OCI-M2 (cell line): ENCODE results near the gene OR2S2.
A peak's percentile ranks its signal among the peaks of the same experiment; 100 is the strongest.
"Not testable (repeated sequence)": the region's sequence is repeated elsewhere in the genome, so short reads cannot be mapped to it uniquely, and the experiment has no call there.

Experiments
- DNase-seq: peaks from one replicate; lab custom pipeline; 2025; ENCODE audit not compliant: unreplicated experiment; lab: John Stamatoyannopoulos, UW

OR2S2 gene

DNA sequence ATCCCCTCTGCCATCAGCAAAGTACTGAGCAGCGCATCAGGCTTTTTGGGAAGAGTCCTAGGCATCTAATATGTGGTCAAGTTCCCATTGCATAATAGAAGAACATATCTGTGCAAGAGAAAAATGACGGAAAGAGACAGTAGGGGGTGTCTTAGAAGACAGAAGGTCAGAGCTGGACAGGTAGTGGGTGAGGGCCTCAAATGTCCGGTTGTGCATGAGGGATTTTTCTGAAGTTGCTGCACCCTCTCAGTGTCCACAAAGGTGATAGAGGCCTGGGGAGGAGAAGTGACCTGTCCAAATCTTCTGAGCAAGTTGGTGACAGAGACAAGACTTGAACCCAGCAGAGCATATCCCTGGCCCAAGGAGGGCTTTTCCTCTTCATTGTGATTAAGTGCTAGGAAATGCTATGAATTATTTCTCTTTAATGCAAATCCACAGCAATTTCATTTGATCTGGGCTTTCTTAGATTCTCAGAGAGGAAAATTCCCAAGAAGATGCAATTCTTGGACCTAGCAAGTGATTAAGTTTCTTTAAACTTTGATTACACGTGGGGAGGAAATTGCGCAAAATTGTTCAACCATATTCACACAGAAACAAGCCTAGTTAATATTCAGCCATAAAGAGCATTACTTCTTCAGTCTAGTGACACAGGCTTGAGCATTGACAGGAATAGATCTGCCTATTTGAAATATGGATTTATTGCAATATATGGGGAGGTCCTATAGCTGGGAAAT lies at the start of gene OR2S2:
OR2S2 (minus strand) TSS at position 51 of the 734 bp plus-strand sequence. CDS start 56 bp downstream, outside the sequence.
- no peak for DNase-seq

GRCh38 chr9:36007316-36007708 lies 49.4 kb upstream of the OR2S2 start:
- no peak for DNase-seq

- DNase-seq: peak; percentile 17
Observed at GRCh38 chr9:36006549-36007315, 48.8 kb upstream of the OR2S2 start.

GRCh38 chr9:36005891-36006290 lies 47.9 kb upstream of the OR2S2 start:
- no peak for DNase-seq

- no peak for DNase-seq
Observed at GRCh38 chr9:35998333-35998732, 40.4 kb upstream of the OR2S2 start.

- not testable (repeated sequence) for DNase-seq
Observed at GRCh38 chr9:35997016-35997415, 39.1 kb upstream of the OR2S2 start.

DNA sequence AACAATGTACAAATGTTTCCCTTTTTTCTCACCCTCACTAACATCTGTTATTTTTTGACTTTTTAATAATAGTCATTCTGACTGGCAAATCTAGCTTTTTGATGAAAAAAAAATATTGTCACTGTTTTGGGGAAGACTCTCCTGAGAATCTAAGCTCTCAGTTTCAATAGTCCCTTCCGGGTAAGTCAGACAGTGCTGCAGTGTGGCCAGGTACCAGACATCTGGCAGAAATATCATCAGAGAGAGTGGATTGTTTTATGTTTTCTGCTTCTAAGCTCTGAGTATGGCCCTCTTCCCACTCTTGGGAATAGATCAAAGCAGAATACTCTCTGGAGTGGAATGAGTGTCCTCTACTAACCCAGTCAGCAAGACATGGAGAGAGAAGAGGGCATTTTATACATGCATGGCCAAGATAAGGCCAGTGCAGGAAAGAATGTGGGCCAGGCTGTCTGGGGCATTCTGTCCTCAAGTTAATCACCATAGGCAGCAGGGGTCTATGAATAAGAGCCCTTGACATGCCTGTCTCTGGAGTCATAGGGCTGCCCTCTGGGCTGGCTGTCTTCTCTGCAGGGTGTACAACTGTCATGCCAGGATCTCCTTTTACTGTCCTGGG lies 38.5 kb upstream of the OR2S2 start:
- no peak for DNase-seq

DNA sequence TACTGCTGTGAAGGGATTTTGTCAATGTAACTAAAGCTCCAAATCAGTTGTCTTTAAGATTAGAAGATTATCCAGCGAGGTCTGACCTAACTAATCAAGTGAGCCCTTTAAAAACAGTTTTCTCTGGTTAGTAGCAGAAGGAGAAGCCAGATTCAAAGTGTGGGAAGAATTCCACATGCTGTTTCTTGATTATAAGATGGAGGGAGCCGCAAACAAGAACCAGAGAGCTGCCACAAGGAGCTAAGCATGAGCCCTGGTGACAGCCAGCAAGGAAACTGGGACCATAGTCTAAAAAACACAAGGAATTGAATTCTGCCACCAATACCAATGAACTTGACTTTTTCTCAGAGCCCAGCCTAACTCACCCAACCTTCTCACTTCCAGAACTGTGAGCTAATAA lies 37.0 kb upstream of the OR2S2 start:
- no peak for DNase-seq

DNA sequence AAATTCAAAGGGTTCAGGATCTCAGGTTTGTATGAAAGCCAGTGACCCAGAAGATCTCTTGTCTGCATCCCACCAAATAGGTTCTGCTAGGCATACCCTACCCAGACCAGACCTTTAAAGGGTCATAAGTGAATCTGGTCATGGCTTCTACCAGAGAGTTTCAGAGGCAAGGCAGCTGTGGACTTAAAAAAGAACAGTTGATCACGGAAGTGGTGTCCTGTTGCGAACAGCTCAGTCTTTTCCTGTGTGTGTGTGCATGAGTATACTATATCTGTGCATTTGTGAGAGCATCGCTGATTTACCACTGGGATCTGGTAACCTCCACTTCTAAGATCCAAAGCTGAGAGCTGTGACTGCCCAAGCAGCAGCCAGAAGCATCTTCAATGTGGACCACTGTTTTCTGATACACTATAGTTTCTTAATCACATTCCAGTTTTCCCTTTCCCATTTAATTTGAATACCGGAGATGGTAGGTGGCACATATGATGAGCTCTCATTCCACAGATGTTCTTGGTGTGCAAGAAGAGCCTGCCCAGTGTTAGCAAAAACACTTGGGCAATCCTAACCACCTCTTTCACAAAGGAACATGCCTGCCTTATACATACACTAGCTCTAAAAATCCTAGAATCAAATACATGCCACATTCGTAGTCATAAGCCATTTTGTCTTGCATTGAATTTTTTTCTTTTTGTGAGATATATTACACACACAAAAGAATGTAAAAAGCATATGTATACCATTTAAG lies 36.2 kb upstream of the OR2S2 start:
- no peak for DNase-seq

DNA sequence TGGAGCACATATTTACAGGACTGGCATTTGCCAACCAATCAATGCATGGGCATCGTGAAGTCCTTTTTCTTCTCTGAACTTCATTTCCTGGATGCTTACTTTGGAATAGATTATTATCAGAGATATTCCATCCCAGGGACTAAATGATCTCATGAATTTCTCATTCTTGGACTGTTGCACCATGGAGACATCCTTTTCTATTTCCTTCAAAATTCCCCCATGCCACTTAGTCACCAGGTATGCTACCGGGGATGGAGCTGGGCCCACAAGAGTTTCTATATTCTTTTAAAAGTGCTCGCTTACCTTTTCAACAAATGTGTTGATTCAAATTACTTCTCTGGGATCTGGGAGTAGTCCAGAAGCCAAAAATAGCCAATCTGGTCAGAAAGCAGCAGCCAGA lies 35.2 kb upstream of the OR2S2 start:
- DNase-seq: not testable (repeated sequence)

- no peak for DNase-seq
Observed at GRCh38 chr9:35990155-35990554, 32.2 kb upstream of the OR2S2 start.

DNA sequence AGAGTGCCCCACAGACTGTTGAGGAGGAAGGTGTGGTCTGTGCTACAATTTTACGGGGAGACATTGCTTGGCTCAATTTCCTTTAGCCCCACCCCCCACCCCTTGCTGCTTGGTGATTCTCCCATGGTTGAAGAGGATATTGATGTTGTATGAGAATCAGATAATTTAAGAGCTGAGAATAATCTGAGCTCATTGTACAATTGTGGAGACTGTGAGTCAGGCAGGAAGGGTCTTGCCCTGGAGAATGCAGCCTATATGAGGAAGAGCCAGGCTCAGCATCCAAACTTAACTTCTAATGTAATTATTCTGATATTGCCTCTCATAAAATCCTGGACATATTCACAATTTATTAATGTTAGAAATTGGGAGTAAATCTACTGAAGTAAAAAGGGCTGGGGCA lies 26.1 kb upstream of the OR2S2 start:
- no peak for DNase-seq

GRCh38 chr9:35981699-35982098 lies 23.7 kb upstream of the OR2S2 start:
- DNase-seq: no peak

DNA sequence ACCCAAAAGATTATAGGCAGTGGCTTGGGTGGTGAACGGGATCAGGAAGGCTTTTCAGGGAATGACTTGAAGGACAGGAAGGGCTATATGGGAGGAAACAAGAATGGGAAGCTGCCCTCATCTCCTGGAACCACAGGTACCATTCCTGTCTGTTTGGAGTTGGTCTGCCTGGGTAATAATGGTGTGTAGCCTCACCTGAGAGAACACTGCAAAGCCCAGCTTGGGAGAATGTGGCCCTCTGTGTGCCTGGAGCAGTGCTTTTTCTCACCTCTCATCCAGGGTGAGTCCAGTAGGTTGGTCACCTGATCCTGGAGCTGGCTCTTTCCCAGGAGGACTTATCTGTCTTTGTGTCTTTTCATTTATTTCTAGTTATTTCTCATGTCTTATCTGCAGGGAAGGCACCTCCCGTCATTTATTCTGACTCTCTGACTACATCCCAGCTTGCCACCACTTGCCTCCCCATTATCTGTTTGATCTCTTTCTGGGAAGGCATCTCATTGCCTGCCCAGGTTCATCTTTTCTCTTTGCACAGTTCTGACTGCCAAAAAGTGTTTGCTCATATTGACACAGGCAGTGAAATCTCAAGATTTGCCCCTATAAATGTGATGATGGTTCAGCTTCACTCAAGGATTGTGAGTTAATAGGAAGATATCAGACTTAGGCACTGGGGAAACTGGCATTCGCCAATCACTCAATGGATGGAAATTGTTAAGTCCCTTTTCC lies 22.5 kb upstream of the OR2S2 start:
- DNase-seq: no peak

DNA sequence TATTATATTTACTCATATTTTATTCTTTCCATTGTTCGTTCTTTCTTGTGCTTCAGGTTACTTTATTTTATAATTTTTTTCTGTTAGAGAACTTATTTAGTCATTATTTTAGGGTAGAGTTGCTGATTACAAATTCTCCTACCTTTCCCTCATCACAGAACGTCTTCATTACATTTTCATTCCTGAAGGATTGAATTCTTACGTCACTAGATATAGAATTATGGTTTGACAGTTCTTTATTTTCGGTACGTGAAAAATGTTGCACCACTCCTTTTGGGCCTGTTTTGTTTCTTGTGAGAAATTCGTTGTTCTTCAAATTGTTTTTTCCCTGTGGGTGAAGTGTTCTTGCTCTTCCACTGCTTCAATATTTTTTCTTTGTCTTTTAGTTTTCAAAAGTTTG lies 20.8 kb upstream of the OR2S2 start:
- DNase-seq: no peak

DNA sequence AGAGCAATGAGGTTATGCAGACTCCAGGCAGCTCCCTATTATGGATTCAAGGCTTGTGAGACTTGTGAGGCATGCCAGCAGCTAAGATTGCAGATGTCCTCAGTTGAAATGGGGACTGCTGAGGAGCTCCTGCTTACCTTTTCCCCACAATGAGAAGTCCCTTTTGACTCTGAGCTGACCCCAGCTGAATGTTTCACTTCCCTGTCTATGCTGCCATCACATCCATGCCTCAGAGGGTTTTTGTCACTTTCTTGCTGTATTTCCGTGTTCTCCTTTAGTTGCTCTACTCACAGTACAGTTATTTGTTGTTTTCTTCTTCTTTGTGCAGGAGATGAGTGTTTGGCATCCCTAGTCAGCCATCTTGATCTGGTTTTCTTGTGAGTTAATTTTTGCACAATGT lies 18.8 kb upstream of the OR2S2 start:
- DNase-seq: no peak

DNA sequence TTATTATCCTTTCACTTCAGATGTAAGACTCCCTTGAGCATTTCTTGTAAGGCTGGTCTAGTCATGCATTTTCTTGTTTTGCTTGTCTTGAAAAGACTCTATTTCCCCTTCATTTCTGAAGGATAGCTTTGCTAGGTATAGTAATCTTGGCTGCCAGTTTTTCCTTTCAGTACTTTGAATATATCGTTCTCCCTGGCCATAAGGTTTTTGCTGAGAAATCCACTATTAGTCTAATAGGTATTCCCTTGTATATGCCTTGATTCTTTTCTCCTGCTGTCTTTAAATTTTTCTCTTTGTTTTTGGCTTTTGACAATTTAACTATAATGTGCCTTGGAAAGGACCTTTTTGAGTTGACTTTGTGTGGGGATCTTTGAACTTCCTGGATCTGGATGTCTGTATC lies 16.8 kb upstream of the OR2S2 start:
- no peak for DNase-seq

DNA sequence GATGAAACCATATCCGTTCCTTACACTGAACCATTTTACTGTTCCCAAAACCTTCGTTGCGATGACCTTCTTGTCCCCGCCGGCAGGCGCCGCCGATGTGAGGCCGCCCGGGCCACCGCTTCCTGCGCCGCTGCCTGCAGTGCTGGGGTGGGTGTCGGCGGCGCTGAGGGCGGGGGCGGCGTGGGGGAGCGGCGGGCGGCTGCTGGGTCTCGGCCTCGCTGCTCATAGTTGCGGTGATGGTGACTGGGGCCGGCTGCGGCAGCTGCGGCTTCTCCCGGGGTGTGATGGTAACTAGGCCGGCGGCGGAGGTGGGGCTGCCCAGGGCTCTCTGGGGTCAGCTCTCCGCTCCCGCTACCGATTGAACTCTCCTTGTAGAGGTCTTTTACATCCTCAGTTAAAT lies 14.1 kb upstream of the OR2S2 start:
- no peak for DNase-seq

DNA sequence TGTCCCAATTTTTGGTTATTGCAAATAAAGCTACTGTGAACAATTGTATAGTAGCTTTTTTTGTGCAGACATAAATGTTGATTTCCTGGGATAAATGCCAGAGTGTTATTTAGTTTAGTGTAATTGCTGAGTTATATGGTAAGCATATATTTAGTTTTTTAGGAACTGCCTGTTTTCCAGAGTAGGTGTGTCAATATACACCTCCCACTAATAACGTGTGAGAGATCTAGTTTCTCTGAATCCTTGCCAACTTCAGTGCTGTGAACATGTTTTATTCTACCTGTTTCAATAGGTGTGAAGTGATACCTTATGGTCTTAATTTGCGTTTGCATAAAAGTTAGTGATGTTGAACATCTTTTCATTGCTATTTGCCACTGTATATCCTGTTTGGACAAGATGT lies 9.1 kb upstream of the OR2S2 start:
- DNase-seq: no peak

DNA sequence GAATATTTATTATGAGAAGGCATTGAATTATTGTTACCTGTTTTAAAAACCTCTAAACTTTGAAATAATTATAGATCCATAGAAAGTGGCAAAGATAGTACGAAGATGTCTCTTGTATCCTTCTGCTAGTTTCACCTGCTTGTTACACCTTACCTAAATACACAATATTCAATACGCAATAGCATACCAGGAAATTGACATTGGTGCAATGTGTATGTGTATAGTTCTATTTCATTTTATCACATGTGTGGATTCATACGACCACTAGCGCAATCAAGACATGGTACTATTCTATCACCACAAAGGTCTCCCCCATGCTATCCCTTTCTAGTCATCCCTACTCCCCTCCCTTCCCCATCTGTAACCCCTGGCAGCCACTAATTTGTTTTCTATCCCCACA lies 8.5 kb upstream of the OR2S2 start:
- no peak for DNase-seq

- DNase-seq: no peak
Observed at GRCh38 chr9:35965011-35965410, 7.1 kb upstream of the OR2S2 start.
